GM10248 (cell line): ENCODE results near the gene KCNA3.

Experiments used
- CTCF ChIA-PET: fragments of 300-600 bp; sonication (Branson Sonifier 250); formaldehyde crosslinking; extraction: SDS; loops from one replicate; lab custom pipeline; 2021; ENCODE audit warnings: antibody characterized with exemption; lab: Yijun Ruan, JAX
- POLR2A ChIA-PET: fragments of 350-650 bp; sonication (Branson Sonifier 250); formaldehyde crosslinking; extraction: SDS; loops from one replicate; lab custom pipeline; 2020; ENCODE audit warnings: antibody characterized with exemption; lab: Yijun Ruan, JAX
- DNase-seq: peaks from one replicate; pipeline ENCODE4 v3.0.0; 2012; ENCODE audit errors: extremely low spot score
- CTCF ChIP-seq: IDR thresholded peaks from 2 replicates; pipeline ENCODE4 v1.5.1; 2012; ENCODE audit warnings: mild to moderate bottlenecking, low read depth; ENCODE audit errors: extremely low read depth, missing control alignments, control extremely low read depth

The KCNA3 gene

GRCh38 chr1:110628323-110629105, 46.2 kb downstream of the KCNA3 start:
- CTCF ChIA-PET, result interaction anchor here (0.9 to 5.6 kb wide), 7 partner anchors 8 to 154 kb away, joined by 3 to 71 read pairs (median 25); no protein-coding TSS in a partner anchor
- POLR2A ChIA-PET, result no interaction called here
- DNase-seq, result no peak
- TF ChIP-seq CTCF, result no peak

GRCh38 chr1:110627764-110628163, 47.0 kb downstream of the KCNA3 start:
- ChIA-PET CTCF (interaction anchor here (4.5 to 5.6 kb wide), 2 partner anchors 8 to 154 kb away, joined by 45 to 56 read pairs; no protein-coding TSS in a partner anchor), POLR2A (no interaction called here)
- TF ChIP-seq CTCF, result no peak
- DNase-seq, result no peak

GRCh38 chr1:110626889-110627288, 47.9 kb downstream of the KCNA3 start:
- TF ChIP-seq CTCF, result no peak
- CTCF ChIA-PET, result interaction anchor here (1.1 kb wide), 1 partner anchor 11 kb away, joined by 3 read pairs; no protein-coding TSS in a partner anchor
- POLR2A ChIA-PET, result no interaction called here
- no peak for DNase-seq
